CD14-positive monocyte (primary cell): ENCODE results near the gene PTPRD. TPM values are rescaled to one million over a fixed set of nuclear protein-coding genes. Genes with fewer than 3 reads are reported as not detected.

ENCODE experiments used
- DNase-seq, 3 donors: peaks; one replicate each; pipeline ENCODE4 v3.0.0-alpha.2; 2011 to 2022
- H2AFZ ChIP-seq: 2 replicates; pipeline ENCODE4 v1.6.0; 2012; ENCODE audit warnings: mild to moderate bottlenecking, low read depth, low read length, inconsistent platforms; ENCODE audit not compliant: insufficient read depth, poor library complexity, severe bottlenecking
- H3K27ac ChIP-seq, 2 donors: 1 replicate in 1 of 2; 2 replicates in 1 of 2; pipeline ENCODE4 v1.5.1; 2012 to 2013; ENCODE audit warnings: low read length in 2 of 2, control low read depth in 1 of 2, inconsistent platforms in 1 of 2, low read depth in 1 of 2, mild to moderate bottlenecking in 1 of 2
- H3K27me3 ChIP-seq, 2 donors: one replicate each; pipeline versions ENCODE4 v1.6.0 to v1.6.1; 2011 to 2013; ENCODE audit warnings: low read length in 2 of 2; ENCODE audit not compliant: control insufficient read depth in 2 of 2, insufficient read depth in 2 of 2
- H3K36me3 ChIP-seq, 2 donors: replicated peaks in 1 of 2; 1 replicate in 1 of 2; 2 replicates in 1 of 2; pipeline versions ENCODE4 v1.5.1 to v1.6.1; 2012 to 2013; ENCODE audit warnings: low read length in 2 of 2, control low read depth in 1 of 2, inconsistent platforms in 1 of 2, mild to moderate bottlenecking in 1 of 2; ENCODE audit not compliant: insufficient read depth in 2 of 2, control insufficient read depth in 1 of 2
- H3K4me1 ChIP-seq, 2 donors: 1 replicate in 1 of 2; 2 replicates in 1 of 2; pipeline versions ENCODE4 v1.5.1 to v1.6.1; 2012 to 2013; ENCODE audit warnings: low read length in 2 of 2, control low read depth in 1 of 2, inconsistent platforms in 1 of 2, mild to moderate bottlenecking in 1 of 2, moderate library complexity in 1 of 2; ENCODE audit not compliant: insufficient read depth in 2 of 2, control insufficient read depth in 1 of 2
- H3K4me2 ChIP-seq: replicated peaks from 2 replicates; pipeline ENCODE3; 2012; ENCODE audit warnings: low read length, moderate library complexity, mild to moderate bottlenecking; ENCODE audit not compliant: poor library complexity, severe bottlenecking; ENCODE audit errors: extremely low read depth
- H3K4me3 ChIP-seq, 3 experiments: fragments of 200-600 bp in 1 of 3; sonication (generic) in 1 of 3; replicated peaks in 1 of 3; 1 replicate in 2 of 3; 2 replicates in 1 of 3; pipeline ENCODE4 v1.5.1; 2011 to 2013; ENCODE audit warnings: low read length in 3 of 3, mild to moderate bottlenecking in 3 of 3, control low read depth in 2 of 3, low read depth in 2 of 3, inconsistent platforms in 1 of 3, moderate library complexity in 1 of 3
- H3K79me2 ChIP-seq: 2 replicates; pipeline ENCODE4 v1.6.0; 2012; ENCODE audit warnings: mild to moderate bottlenecking, control low read depth, inconsistent platforms, low read length, moderate library complexity; ENCODE audit not compliant: insufficient read depth
- H3K9ac ChIP-seq: 2 replicates; pipeline ENCODE4 v1.6.0; 2017; ENCODE audit warnings: low read length, mild to moderate bottlenecking; ENCODE audit not compliant: insufficient read depth, poor library complexity, severe bottlenecking
- H3K9me3 ChIP-seq, 2 donors: replicated peaks in 1 of 2; 1 replicate in 1 of 2; 2 replicates in 1 of 2; pipeline versions ENCODE4 v1.5.1 to v1.6.1; 2012 to 2013; ENCODE audit warnings: low read length in 2 of 2, control low read depth in 1 of 2; ENCODE audit not compliant: control insufficient read depth in 1 of 2, insufficient read depth in 1 of 2
- H4K20me1 ChIP-seq: 2 replicates; pipeline ENCODE4 v1.6.0; 2012; ENCODE audit warnings: mild to moderate bottlenecking, low read length, control low read depth, moderate library complexity; ENCODE audit not compliant: insufficient read depth
- H3K27ac Mint-ChIP-seq, 7 donors: one replicate each; pipeline ENCODE4 v1.8.0; 2020; ENCODE audit warnings: mild to moderate bottlenecking in 7 of 7, mixed read lengths in 7 of 7, moderate library complexity in 6 of 7, inconsistent platforms in 2 of 7
- H3K27me3 Mint-ChIP-seq, 3 donors: one replicate each; pipeline ENCODE4 v1.8.0; 2021 to 2022; ENCODE audit warnings: low read depth in 3 of 3, mild to moderate bottlenecking in 3 of 3, mixed read lengths in 3 of 3, moderate library complexity in 3 of 3, inconsistent platforms in 1 of 3
- H3K36me3 Mint-ChIP-seq, 2 donors: one replicate each; pipeline ENCODE4 v1.8.0; 2020; ENCODE audit warnings: mixed read lengths in 2 of 2, inconsistent platforms in 1 of 2, mild to moderate bottlenecking in 1 of 2
- H3K4me1 Mint-ChIP-seq: one replicate; pipeline ENCODE4 v1.8.0; 2020; ENCODE audit warnings: mild to moderate bottlenecking, mixed read lengths
- H3K4me3 Mint-ChIP-seq, 2 donors: one replicate each; pipeline ENCODE4 v1.8.0; 2020; ENCODE audit warnings: mild to moderate bottlenecking in 2 of 2, mixed read lengths in 2 of 2, moderate library complexity in 1 of 2
- H3K9me3 Mint-ChIP-seq, 7 donors: one replicate each; pipeline ENCODE4 v1.8.0; 2020 to 2022; ENCODE audit warnings: mixed read lengths in 7 of 7, mild to moderate bottlenecking in 6 of 7, moderate library complexity in 6 of 7, inconsistent platforms in 2 of 7
- WGBS: methylation state at CpG from one replicate; pipeline ENCODE4 v1.1.5; 2013; ENCODE audit warnings: missing lambda C conversion rate; ENCODE audit not compliant: insufficient coverage; 5-methylcytosine and 5-hydroxymethylcytosine counted together
- intact Hi-C, 2 donors: fragments of 100-400 bp; cut with micrococcal nuclease; formaldehyde crosslinking; loops; one replicate each; pipeline versions ENCODE4 v1.15.0 to v1.15.1; 2023
- polyA plus RNA-seq, 3 donors: library from polyadenylated mRNA; depleted of rRNA in 1 of 3; unstranded in 2 of 3; stranded (reverse) in 1 of 3; fragments of 300-500 nt in 2 of 3; fragments of >200 nt in 1 of 3; fragmentation: Illumina TruSeq in 2 of 3; gene quantifications; 1 replicate in 2 of 3; 2 replicates in 1 of 3; pipeline ENCODE4 v1.2.3, GENCODE V29; 2012 to 2021
- TF ChIP-seq, protein P1 (sequence below): fragments of 200-600 bp; IDR thresholded peaks from one replicate; pipeline ENCODE4 v1.8.0; 2022; ENCODE audit warnings: antibody characterized with exemption, mild to moderate bottlenecking

Gene PTPRD
- polyA plus RNA-seq, 3 donors = not detected

- H3K4me1 ChIP-seq = no peaks in the 10 kb centered on the region
- Mint-ChIP-seq H3K4me3 (no peak overlapping the region), H3K4me1 (no peaks in the 10 kb centered on the region), H3K36me3 (no peaks in the 10 kb centered on the region), H3K27ac (no peak overlapping the region), H3K27me3 (no peaks in the 10 kb centered on the region), H3K9me3 (peaks cover 0 to 3% (median 2%) of the 10 kb centered on the region in 7 donors)
- no peaks in the 10 kb centered on the region for H3K36me3 ChIP-seq
- H3K4me3 ChIP-seq = no peak overlapping the region
- no peak overlapping the region for H3K27ac ChIP-seq
- WGBS = 78% methylated on average over 2 of the region's 3 CpGs
- H4K20me1 ChIP-seq = no peaks in the 10 kb centered on the region
- no peaks in the 10 kb centered on the region for H3K27me3 ChIP-seq
- no peak for DNase-seq
- TF ChIP-seq, protein P1, sequence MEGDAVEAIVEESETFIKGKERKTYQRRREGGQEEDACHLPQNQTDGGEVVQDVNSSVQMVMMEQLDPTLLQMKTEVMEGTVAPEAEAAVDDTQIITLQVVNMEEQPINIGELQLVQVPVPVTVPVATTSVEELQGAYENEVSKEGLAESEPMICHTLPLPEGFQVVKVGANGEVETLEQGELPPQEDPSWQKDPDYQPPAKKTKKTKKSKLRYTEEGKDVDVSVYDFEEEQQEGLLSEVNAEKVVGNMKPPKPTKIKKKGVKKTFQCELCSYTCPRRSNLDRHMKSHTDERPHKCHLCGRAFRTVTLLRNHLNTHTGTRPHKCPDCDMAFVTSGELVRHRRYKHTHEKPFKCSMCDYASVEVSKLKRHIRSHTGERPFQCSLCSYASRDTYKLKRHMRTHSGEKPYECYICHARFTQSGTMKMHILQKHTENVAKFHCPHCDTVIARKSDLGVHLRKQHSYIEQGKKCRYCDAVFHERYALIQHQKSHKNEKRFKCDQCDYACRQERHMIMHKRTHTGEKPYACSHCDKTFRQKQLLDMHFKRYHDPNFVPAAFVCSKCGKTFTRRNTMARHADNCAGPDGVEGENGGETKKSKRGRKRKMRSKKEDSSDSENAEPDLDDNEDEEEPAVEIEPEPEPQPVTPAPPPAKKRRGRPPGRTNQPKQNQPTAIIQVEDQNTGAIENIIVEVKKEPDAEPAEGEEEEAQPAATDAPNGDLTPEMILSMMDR = no peak
- no peak overlapping the region for H2AFZ ChIP-seq
- intact Hi-C loops = no loop called here
- no peaks in the 10 kb centered on the region for H3K9me3 ChIP-seq
- no peak overlapping the region for H3K9ac ChIP-seq
- H3K79me2 ChIP-seq = no peaks in the 10 kb centered on the region
- no peak overlapping the region for H3K4me2 ChIP-seq
Observed at GRCh38 chr9:9670454-9670853, 942.3 kb downstream of the PTPRD start.

DNA sequence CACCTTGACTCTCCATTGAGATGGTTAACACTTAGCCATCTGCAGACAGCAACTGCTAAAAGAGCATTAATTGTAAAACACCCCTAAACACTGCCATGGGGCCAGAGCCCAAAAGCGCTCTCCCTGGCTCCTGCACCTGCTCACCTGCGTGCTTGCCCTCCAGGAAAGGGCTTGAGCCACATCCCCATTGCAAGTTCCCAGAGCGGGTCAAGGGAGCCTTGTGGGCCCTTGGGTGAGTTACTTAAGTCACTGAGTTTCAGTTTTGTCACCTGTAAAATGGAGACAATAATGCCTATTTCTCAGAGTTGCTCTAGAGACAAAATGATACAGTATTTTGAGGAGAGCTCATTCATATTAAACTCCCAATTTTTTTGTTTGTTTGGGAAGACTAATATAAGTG lies 967.8 kb downstream of the PTPRD start:
- 100% methylated on average over 1 of the region's 3 CpGs for WGBS
- Histone ChIP-seq H3K9me3 (no peaks in the 10 kb centered on the region), H3K27me3 (no peaks in the 10 kb centered on the region), H3K79me2 (no peaks in the 10 kb centered on the region), H2AFZ (no peak overlapping the region), H3K9ac (no peak overlapping the region), H3K4me3 (no peak overlapping the region), H3K4me2 (no peak overlapping the region), H3K27ac (no peak overlapping the region), H3K36me3 (no peaks in the 10 kb centered on the region), H3K4me1 (no peaks in the 10 kb centered on the region), H4K20me1 (no peaks in the 10 kb centered on the region)
- no peak overlapping the region for H3K27ac Mint-ChIP-seq
- H3K27me3 Mint-ChIP-seq = peaks cover 0 to 2% (median 1%) of the 10 kb centered on the region in 3 donors
- no peak overlapping the region for H3K4me3 Mint-ChIP-seq
- no peaks in the 10 kb centered on the region for H3K36me3 Mint-ChIP-seq
- no peak for DNase-seq
- peaks cover 0 to 2% (median 0%) of the 10 kb centered on the region in 7 donors for H3K9me3 Mint-ChIP-seq
- intact Hi-C loops = no loop called here
- TF ChIP-seq, protein P1 = no peak
- H3K4me1 Mint-ChIP-seq = no peaks in the 10 kb centered on the region
